ENCODE measurements around the gene CAPG.

Gene CAPG

GRCh38 chr2:85438201-85439024, 28.2 kb upstream of the CAPG start:
- DNase-seq, result no peak

- DNase-seq, result peak in 1 of 2 experiments; percentile 14
These were observed 27.5 kb upstream of the CAPG start for GRCh38 chr2:85437488-85438200.

GRCh38 chr2:85436836-85437487, 26.8 kb upstream of the CAPG start:
- no peak for DNase-seq

- DNase-seq, result no peak
These were observed 26.0 kb upstream of the CAPG start for GRCh38 chr2:85435981-85436835.

GRCh38 chr2:85435220-85435958, 25.2 kb upstream of the CAPG start:
- no peak for DNase-seq

- DNase-seq, result no peak
These were observed 24.5 kb upstream of the CAPG start for GRCh38 chr2:85434696-85435095.

- DNase-seq, result peak in 1 of 2 experiments; percentile 18
These were observed 23.4 kb upstream of the CAPG start for GRCh38 chr2:85433511-85434089.

- DNase-seq, result no peak
These were observed 21.5 kb upstream of the CAPG start for GRCh38 chr2:85431570-85432205.

- peak; percentile 85 to 91 for DNase-seq
These were observed 20.8 kb upstream of the CAPG start for GRCh38 chr2:85430752-85431569.

GRCh38 chr2:85429924-85430289, 19.7 kb upstream of the CAPG start:
- DNase-seq, result no peak

- no peak for DNase-seq
These were observed 19.2 kb upstream of the CAPG start for GRCh38 chr2:85429213-85429923.

GRCh38 chr2:85428343-85428881, 18.2 kb upstream of the CAPG start:
- DNase-seq, result no peak

GRCh38 chr2:85427300-85427835, 17.2 kb upstream of the CAPG start:
- DNase-seq, result no peak

- no peak for DNase-seq
These were observed 15.4 kb upstream of the CAPG start for GRCh38 chr2:85425588-85425987.

- no peak for DNase-seq
These were observed 13.4 kb upstream of the CAPG start for GRCh38 chr2:85423525-85423924.

GRCh38 chr2:85422072-85422457, 11.9 kb upstream of the CAPG start:
- DNase-seq, result no peak

GRCh38 chr2:85421260-85422071, 11.3 kb upstream of the CAPG start:
- DNase-seq, result no peak

Data from cerebellar nuclear complex (tissue), 1 donor.